ENCODE data around the gene CDC25A. TPM values are rescaled to one million over a fixed set of nuclear protein-coding genes. Genes with fewer than 3 reads are reported as not detected.
"Not testable (repeated sequence)": the region's sequence is repeated elsewhere in the genome, so short reads cannot be mapped to it uniquely, and the experiment has no call there.

CDC25A gene
- total and polyA plus RNA-seq, 8 donors = 0.28 to 1.1 (median 0.72) TPM

- ATAC-seq (no peak), DNase-seq (no peak), FAIRE-seq (no peak)
- Histone ChIP-seq H3K36me3 (no peaks in the 10 kb centered on the region), H3K9me3 (no peaks in the 10 kb centered on the region), H3K27ac (no peak overlapping the region), H3K4me1 (no peaks in the 10 kb centered on the region), H3K4me3 (no peak overlapping the region), H3K27me3 (no peaks in the 10 kb centered on the region)
- no peak for TF ChIP-seq CTCF (IDR thresholded peaks at IDR 0.05)
- intact Hi-C loops (cut with DNase I) = no loop called here
- 88 to 90% methylated on average over 8 of the region's 8 CpGs for WGBS, 2 donors
Observed at GRCh38 chr3:48118928-48119327, 69.3 kb downstream of the CDC25A start.

GRCh38 chr3:48118322-48118721 lies 69.9 kb downstream of the CDC25A start:
- TF ChIP-seq CTCF (IDR thresholded peaks at IDR 0.05) = no peak
- no peaks in the 10 kb centered on the region for H3K4me1 ChIP-seq
- intact Hi-C loops (cut with DNase I) = no loop called here
- no peak overlapping the region for H3K27ac ChIP-seq
- 77 to 80% methylated on average over 7 of the region's 7 CpGs for WGBS, 2 donors
- ATAC-seq (no peak), FAIRE-seq (no peak), DNase-seq (no peak)
- H3K4me3 ChIP-seq = no peak overlapping the region
- no peaks in the 10 kb centered on the region for H3K36me3 ChIP-seq
- H3K27me3 ChIP-seq = no peaks in the 10 kb centered on the region
- no peaks in the 10 kb centered on the region for H3K9me3 ChIP-seq

- TF ChIP-seq CTCF (IDR thresholded peaks at IDR 0.05) = no peak
- no peak overlapping the region for H3K27ac ChIP-seq
- intact Hi-C loops (cut with DNase I) = no loop called here
- DNase-seq (no peak), ATAC-seq (no peak), FAIRE-seq (no peak)
- H3K4me1 ChIP-seq = no peaks in the 10 kb centered on the region
- H3K36me3 ChIP-seq = no peaks in the 10 kb centered on the region
- H3K4me3 ChIP-seq = no peak overlapping the region
- no peaks in the 10 kb centered on the region for H3K27me3 ChIP-seq
- WGBS, 2 donors = 91 to 96% methylated on average over 1 of the region's 1 CpG
- no peaks in the 10 kb centered on the region for H3K9me3 ChIP-seq
Observed at GRCh38 chr3:48112813-48113212, 75.4 kb downstream of the CDC25A start.

GRCh38 chr3:48112108-48112791 lies 76.0 kb downstream of the CDC25A start:
- H3K27ac ChIP-seq; H3K36me3 ChIP-seq; DNase-seq; ATAC-seq; H3K4me1 ChIP-seq; FAIRE-seq; H3K27me3 ChIP-seq; intact Hi-C loops (cut with DNase I); H3K4me3 ChIP-seq; H3K9me3 ChIP-seq: not testable (repeated sequence)
- 82 to 84% methylated on average over 8 of the region's 8 CpGs for WGBS, 2 donors

GRCh38 chr3:48110463-48110862 lies 77.8 kb downstream of the CDC25A start:
- Histone ChIP-seq H3K4me1 (no peaks in the 10 kb centered on the region), H3K27me3 (no peaks in the 10 kb centered on the region), H3K9me3 (no peaks in the 10 kb centered on the region), H3K4me3 (no peak overlapping the region), H3K27ac (no peak overlapping the region), H3K36me3 (no peaks in the 10 kb centered on the region)
- intact Hi-C loops (cut with DNase I) = no loop called here
- 98% methylated on average over 2 of the region's 2 CpGs for WGBS, 2 donors
- TF ChIP-seq CTCF (IDR thresholded peaks at IDR 0.05) = no peak
- no peak for ATAC-seq
- no peak for FAIRE-seq
- DNase-seq = no peak
